ENCODE results near the gene ZNF326. TPM values are rescaled to one million over a fixed set of nuclear protein-coding genes. Genes with fewer than 3 reads are reported as not detected.
A peak's percentile ranks its signal among the peaks of the same experiment; 100 is the strongest.

ZNF326 gene
- total RNA-seq, 2 experiments from 2014 or later: 56.2 to 58.7 TPM

- DNase-seq (no peak), ATAC-seq (ENCODE audit: poor library complexity) (no peak)
- Histone ChIP-seq H3K27ac (ENCODE audit: low read depth in 1 of 2, low read length in 2 of 2) (no peak overlapping the region), H3K36me3 (ENCODE audit: insufficient read depth, low read length) (no peaks in the 10 kb centered on the region), H3K9me3 (ENCODE audit: control insufficient read depth in 1 of 2, insufficient read depth in 1 of 2, low read length in 2 of 2) (no peaks in the 10 kb centered on the region), H3K27me3 (ENCODE audit: control insufficient read depth in 1 of 2, insufficient read depth in 2 of 2, low read length in 2 of 2) (no peaks in the 10 kb centered on the region), H3K4me1 (ENCODE audit: insufficient read depth, low read length) (no peaks in the 10 kb centered on the region), H3K4me3 (ENCODE audit: low read length) (no peak overlapping the region)
- Mint-ChIP-seq H3K4me1 (ENCODE audit: low read depth) (no peaks in the 10 kb centered on the region), H3K36me3 (ENCODE audit: low read depth) (no peaks in the 10 kb centered on the region), H3K27ac (no peak overlapping the region), H3K4me3 (no peak overlapping the region), H3K27me3 (no peaks in the 10 kb centered on the region), H3K9me3 (no peaks in the 10 kb centered on the region)
- ChIA-PET POLR2A (no interaction called here), CTCF (no interaction called here)
- no peak for TF ChIP-seq CTCF (IDR thresholded peaks at IDR 0.05)
- intact Hi-C loops (cut with DNase I, micrococcal nuclease): no loop called here
These were observed 48.7 kb downstream of the ZNF326 start for GRCh38 chr1:90043586-90043985.

DNA sequence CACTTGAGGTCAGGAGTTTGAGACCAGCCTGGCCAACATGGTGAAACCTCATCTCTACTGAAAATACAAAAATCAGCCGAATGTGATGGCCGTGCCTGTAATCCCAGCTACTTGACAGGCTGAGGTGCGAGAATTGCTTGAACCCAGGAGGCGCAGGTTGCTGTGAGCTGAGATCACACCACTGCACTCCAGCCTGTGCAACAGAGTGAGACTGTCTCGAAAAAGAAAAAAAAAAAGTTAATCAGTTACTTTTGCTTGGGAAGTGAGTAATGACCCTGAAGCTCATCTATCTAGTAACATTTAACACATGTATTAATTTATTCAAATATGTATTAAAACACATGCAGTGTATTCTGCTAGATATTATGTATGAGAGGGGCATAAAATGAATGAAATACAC lies 49.4 kb downstream of the ZNF326 start:
- Mint-ChIP-seq H3K36me3 (ENCODE audit: low read depth) (no peaks in the 10 kb centered on the region), H3K4me3 (no peak overlapping the region), H3K27ac (no peak overlapping the region), H3K4me1 (ENCODE audit: low read depth) (no peaks in the 10 kb centered on the region), H3K27me3 (no peaks in the 10 kb centered on the region), H3K9me3 (no peaks in the 10 kb centered on the region)
- no peak for DNase-seq
- ChIA-PET POLR2A (no interaction called here), CTCF (no interaction called here)
- Histone ChIP-seq H3K36me3 (ENCODE audit: insufficient read depth, low read length) (no peaks in the 10 kb centered on the region), H3K4me3 (ENCODE audit: low read length) (no peak overlapping the region), H3K9me3 (ENCODE audit: control insufficient read depth in 1 of 2, insufficient read depth in 1 of 2, low read length in 2 of 2) (no peaks in the 10 kb centered on the region), H3K27ac (ENCODE audit: low read depth in 1 of 2, low read length in 2 of 2) (no peak overlapping the region), H3K27me3 (ENCODE audit: control insufficient read depth in 1 of 2, insufficient read depth in 2 of 2, low read length in 2 of 2) (no peaks in the 10 kb centered on the region), H3K4me1 (ENCODE audit: insufficient read depth, low read length) (no peaks in the 10 kb centered on the region)
- intact Hi-C loops (cut with DNase I, micrococcal nuclease): no loop called here
- ATAC-seq (ENCODE audit: poor library complexity): no peak
- TF ChIP-seq CTCF (IDR thresholded peaks at IDR 0.05): no peak

GRCh38 chr1:90045853-90046563 lies 51.1 kb downstream of the ZNF326 start:
- Mint-ChIP-seq H3K9me3 (no peaks in the 10 kb centered on the region), H3K27ac (no peak overlapping the region)

More at GRCh38 chr1:90045853-90046563, 51.1 kb downstream of the ZNF326 start:
- Mint-ChIP-seq H3K4me1 (ENCODE audit: low read depth) (no peaks in the 10 kb centered on the region), H3K36me3 (ENCODE audit: low read depth) (no peaks in the 10 kb centered on the region), H3K4me3 (no peak overlapping the region), H3K27me3 (no peaks in the 10 kb centered on the region)
- H3K4me1 ChIP-seq (ENCODE audit: insufficient read depth, low read length): no peaks in the 10 kb centered on the region
- ChIA-PET POLR2A (no interaction called here), CTCF (interaction anchor here (1.4 kb wide), 1 partner anchor 9 kb away, joined by 4 read pairs; no protein-coding TSS in a partner anchor)
- no peaks in the 10 kb centered on the region for H3K36me3 ChIP-seq (ENCODE audit: insufficient read depth, low read length)
- no peaks in the 10 kb centered on the region for H3K9me3 ChIP-seq (ENCODE audit: control insufficient read depth in 1 of 2, insufficient read depth in 1 of 2, low read length in 2 of 2)
- H3K27me3 ChIP-seq (ENCODE audit: control insufficient read depth in 1 of 2, insufficient read depth in 2 of 2, low read length in 2 of 2): peaks cover 0 to 5% of the 10 kb centered on the region in 2 experiments
- peak; percentile 43 for TF ChIP-seq CTCF (IDR thresholded peaks at IDR 0.05)
- H3K27ac ChIP-seq (ENCODE audit: low read depth in 1 of 2, low read length in 2 of 2): no peak overlapping the region
- no peak overlapping the region for H3K4me3 ChIP-seq (ENCODE audit: low read length)
- intact Hi-C loops (cut with DNase I, micrococcal nuclease): no loop called here
- ATAC-seq (ENCODE audit: poor library complexity): peak; percentile 32
- DNase-seq: peak in 4 of 14 experiments; percentile 11 to 26 (median 19)
